GF-D8 (cell line): Measurements from ENCODE around the gene NOL12.
"Not testable (repeated sequence)": the region's sequence is repeated elsewhere in the genome, so short reads cannot be mapped to it uniquely, and the experiment has no call there.

Experiments
- DNase-seq: peaks from one replicate; lab custom pipeline; 2025; lab: John Stamatoyannopoulos, UW

Gene NOL12, protein sequence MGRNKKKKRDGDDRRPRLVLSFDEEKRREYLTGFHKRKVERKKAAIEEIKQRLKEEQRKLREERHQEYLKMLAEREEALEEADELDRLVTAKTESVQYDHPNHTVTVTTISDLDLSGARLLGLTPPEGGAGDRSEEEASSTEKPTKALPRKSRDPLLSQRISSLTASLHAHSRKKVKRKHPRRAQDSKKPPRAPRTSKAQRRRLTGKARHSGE

GRCh38 chr22:37686002-37686982, at the start of gene NOL12:
TSS of gene NOL12 (plus strand) at chr22:37686343. CDS start at chr22:37686393, 50 bp downstream.
- DNase-seq, result peak; percentile 66

DNA sequence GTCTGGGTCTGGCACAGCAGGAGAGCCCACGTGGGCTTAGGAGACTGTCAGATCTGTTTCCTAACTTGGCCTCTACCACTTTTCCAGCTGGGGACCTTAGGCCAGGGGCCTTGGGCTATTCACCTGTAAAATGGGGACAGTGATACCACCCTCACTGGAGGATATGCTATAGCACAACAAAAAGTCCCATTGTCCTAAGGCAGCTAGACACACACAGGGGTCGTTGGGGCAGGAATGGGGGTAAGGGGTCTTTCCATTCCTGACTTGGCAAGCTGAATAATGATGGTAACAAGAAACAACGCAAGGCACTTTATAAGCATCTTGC, 49.2 kb upstream of the NOL12 start:
- DNase-seq, result no peak

- no peak for DNase-seq
Observed at GRCh38 chr22:37638391-37639069, 47.6 kb upstream of the NOL12 start.

DNA sequence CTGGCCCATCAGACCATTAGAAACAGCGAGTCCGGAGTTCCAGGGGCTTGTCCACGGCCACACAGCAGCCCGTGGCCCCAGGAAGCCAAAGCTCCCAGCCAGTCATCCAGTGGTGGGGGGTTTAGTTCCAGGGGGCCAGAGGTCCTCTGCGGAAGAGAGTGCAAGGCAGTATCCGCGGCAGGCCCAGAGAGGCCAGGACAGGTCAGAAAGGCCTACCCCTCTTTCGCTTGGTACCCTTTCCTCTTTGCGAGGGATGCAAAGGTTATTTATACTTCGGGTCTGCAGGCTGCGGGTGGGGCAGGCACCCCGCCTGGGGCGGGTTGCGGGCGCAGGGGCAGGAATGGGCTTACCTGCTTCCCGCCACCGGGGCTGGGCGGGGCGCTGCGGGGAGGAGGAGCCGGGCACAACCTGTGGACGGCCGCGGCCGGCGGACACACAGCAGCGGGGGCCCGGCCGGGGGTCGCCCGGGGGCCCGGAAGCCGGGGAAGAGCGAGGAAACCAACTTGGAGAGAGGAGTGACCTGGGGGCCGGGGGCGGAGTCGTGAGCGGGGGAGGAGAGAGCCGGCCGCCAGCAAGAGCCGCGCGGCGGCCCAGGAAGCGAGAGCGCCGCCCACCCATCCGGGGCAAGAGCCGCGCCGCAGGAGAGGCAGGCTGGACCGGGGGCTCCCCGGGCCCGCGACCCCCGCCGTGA, 46.9 kb upstream of the NOL12 start, which contains the start of gene SH3BP1:
Gene SH3BP1, plus strand, starts transcription at position 600 of the 691 bp plus-strand sequence. CDS start 119 bp downstream, outside the sequence.
- DNase-seq, result peak; percentile 34

DNA sequence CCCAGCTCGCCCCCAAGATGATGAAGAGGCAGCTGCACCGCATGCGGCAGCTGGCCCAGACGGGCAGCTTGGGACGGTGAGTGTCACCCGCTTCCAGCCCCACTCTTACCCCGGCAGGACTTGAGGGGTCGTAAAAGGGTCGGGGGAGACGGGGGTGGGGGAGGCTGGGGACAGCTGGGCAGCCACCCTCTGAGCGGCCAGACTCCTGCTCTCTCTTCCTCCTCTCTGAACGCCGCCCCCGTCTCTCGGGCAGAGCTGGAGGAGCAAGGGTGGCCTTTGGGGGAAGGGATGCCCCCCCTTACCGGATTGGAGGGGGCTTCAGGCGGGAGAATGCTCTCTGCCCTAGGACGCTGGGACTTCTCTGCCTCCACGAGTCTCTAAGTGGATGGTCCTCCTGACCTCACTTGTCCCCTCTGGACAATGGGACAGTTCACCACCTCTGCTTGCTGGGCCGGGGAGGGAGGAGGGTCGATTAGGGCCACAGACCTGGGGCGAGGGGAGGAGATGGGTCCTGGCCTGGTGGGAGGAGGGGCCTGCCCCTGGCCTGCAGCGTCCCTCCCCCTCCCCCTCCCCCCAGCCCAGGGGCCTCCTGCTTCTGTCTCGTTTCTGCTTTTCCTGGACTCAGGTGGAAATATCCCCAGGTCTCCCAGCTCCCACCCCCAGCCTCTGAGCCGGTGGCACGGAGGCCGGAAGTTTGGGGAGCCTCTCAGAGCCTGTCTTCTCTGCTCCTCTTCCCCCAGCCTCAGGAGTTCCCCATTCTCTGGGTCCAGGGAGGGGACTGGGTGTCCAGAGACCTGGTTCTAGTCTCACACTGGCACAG, 46.2 kb upstream of the NOL12 start:
- peak; percentile 33 for DNase-seq

GRCh38 chr22:37640591-37641560, 45.3 kb upstream of the NOL12 start:
- DNase-seq, result no peak

GRCh38 chr22:37641561-37641949, 44.6 kb upstream of the NOL12 start:
- no peak for DNase-seq

DNA sequence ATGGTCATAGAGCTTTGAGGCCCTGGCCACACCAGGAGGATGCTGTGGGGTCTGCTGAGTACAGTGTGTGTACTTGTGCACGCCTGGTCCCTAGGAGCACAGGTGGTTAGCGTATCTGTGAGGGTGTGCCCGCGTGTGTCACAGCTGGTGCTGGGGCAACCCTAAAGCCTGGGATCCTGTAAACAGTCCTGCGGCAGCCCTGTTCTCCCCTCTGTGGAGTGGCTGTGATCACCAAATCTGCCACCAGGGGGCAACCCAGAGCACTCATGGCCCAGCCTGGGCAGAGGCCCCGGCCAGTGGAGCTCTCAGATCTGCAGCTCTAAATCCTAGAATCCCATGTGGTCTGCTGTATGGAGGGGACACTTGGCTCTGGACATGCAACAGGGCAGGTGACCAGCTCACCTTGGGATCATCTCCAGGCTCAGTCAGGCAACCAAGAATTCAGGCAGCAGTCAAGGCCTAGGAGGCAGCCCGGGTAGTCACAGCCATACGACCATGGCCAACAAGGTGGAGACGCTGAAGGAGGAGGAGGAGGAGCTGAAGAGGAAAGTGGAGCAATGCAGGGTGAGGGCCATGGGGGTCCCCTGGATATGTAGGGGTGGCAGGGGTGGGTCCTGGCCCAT, 42.8 kb upstream of the NOL12 start:
- no peak for DNase-seq

- no peak for DNase-seq
Observed at GRCh38 chr22:37647317-37647716, 38.8 kb upstream of the NOL12 start.

DNA sequence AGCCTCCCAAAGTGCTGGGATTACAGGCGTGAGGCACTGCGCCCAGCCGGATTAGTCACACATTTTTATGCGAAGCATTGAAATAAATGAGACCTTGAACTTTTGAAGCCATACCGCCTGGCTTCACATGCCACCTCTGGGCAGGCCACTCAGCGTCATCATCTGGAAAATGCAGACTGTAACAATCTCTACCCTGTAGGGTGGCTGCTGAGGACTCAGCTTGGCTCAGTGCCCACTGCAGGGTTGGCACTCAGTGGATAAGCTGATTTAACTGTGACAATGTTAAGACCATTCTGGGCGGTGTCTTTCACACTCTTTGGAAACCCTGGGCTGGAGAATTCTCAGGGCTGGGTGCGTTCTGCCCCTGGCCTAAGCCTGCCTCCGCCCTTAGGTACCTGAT, 38.2 kb upstream of the NOL12 start:
- DNase-seq, result no peak

DNA sequence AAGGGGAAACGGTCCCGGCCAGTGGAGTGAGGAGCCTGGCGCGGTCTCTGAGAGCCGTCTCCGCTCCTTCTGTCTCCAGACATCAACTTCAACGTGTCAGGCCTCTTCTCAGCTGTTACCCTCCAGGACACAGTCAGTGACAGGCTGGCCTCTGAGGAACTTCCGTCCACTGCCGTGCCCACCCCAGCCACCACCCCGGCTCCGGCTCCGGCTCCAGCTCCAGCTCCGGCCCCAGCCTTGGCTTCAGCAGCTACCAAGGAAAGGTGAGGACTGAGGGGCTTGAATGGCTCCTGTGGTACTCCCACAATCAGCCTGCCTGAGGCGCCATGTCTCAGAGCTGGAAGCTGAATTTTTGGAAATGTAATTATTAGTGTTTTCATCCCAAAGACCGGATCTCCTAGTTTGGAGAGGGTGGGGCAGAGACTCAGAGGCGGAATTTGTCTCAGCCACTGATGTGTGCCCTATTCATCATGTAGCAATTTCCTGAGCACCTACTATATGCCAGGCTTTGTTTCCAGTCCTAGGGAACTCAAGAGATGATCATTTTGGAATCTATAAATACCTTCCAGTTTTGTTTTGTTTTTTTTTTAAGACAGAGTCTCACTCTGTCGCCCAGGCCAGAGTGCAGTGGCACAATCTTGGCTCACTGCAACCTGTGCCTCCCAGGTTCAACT, 35.5 kb upstream of the NOL12 start:
- no peak for DNase-seq

- no peak for DNase-seq
Observed at GRCh38 chr22:37654563-37655251, 31.4 kb upstream of the NOL12 start.

- DNase-seq, result no peak
Observed at GRCh38 chr22:37655252-37655563, 30.9 kb upstream of the NOL12 start.

DNA sequence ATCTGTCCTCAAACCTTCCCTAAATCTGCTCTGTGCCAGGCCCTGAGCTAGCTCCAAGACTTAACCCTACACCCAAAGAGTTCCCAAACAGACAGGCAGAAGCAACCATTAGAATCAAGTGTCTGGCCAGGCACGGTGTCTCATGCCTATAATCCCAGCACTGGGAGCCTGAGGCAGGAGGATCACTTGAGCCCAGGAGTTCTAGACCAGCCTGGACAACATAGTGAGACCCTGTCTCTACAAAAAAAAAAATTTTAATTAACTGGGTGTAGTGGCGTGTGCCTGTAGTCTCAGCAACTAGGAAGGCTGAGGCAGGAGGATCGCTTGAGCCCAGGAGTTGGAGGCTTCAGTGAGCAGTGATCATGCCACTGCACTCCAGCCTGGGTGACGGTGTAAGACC, 29.6 kb upstream of the NOL12 start:
- not testable (repeated sequence) for DNase-seq

DNA sequence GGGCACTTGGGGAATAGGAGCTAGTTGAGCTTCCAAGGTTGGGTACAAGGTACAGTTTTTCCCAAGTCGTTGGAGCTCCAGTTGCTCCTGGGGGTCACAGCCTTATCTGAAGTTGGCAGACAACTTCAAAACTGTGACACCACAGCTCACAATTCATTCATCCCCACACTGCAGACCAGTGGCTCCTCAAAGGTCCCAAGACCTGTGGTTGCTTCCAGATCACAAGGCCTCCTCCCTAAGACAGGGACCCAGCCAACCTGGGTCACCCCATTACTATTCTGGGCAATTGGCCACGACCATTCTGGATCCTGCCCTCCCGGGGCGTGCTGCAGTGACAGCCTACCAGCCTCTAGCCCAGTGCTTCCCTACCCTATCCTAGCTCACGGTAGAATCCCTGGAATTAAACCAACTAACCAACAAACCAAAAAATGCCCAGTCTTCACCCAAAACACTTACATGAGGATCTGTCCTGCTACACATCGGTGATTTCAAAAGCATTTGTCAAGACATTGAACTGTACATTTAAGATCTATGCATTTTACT, 28.5 kb upstream of the NOL12 start:
- DNase-seq, result no peak

GRCh38 chr22:37658133-37659065, 27.7 kb upstream of the NOL12 start, which contains the start of gene PDXP:
TSS of gene PDXP (plus strand) at chr22:37658723. CDS start at chr22:37658783, 60 bp downstream.
- peak; percentile 98 for DNase-seq
